ENCODE measurements around the gene ZNF33B. TPM values are rescaled to one million over a fixed set of nuclear protein-coding genes. Genes with fewer than 3 reads are reported as not detected.

Gene ZNF33B
- total RNA-seq, 4 donors from 2014 or later = 14.7 to 35.9 (median 17.8) TPM

DNA sequence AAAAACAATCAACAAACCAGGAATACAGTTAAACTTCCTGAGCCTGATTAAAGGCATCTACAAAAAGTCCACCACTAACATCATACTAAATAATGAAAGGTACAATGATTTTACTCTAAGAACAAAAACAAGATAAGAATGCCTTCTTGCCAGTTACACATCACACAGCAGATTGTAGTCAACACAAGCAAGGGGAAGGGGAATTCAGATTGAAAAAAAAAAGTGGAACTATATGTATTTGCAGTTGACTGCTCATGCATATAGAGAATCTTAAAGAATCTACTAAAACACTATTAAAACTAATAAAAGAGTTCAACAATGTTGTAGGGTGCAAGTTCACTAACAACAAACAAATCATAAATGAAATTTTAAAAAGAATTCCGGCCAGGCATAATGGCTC, 28.5 kb downstream of the ZNF33B start:
- H3K4me3 ChIP-seq (ENCODE audit: low read depth, poor library complexity, severe bottlenecking) = no peak overlapping the region
- intact Hi-C loops (cut with DNase I; ENCODE audit: low total_unique reads) = no loop called here
- DNase-seq (ENCODE audit: low spot score in 2 of 2) = no peak
- TF ChIP-seq CTCF (IDR thresholded peaks at IDR 0.05) = no peak
- no peak for TF ChIP-seq POLR2A (IDR thresholded peaks at IDR 0.05)
- WGBS, 2 donors = 88 to 95% methylated on average over 1 of the region's 1 CpG

DNA sequence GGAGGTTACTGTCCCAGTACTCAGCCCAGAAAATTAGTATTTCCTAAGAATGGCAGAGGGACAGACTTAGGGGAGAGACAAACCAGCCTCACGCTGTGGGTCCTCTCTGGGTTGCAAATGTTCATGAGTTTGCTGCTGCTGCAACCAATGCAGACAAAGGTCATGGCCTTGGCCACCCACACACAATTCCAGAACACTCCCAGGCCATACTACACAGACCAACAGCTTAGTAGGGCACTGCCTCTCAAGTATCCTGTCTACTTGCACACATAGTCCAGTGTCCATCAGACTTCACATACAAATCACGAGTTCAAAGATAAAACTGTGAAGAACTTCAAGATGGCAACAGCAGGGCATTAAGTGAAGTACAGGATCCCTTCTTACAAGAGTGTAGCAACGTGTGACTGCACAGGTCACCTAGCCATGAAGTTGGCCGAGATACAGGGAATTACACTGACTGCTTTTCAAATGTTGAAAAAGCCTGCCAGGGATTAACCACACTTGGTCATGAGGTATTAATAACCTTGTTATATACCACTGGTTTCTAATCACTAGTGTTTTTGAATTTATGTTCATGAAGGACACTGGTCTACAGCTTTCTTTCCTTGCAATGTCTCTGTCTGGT, 40.0 kb downstream of the ZNF33B start:
- no peak for DNase-seq (ENCODE audit: low spot score in 2 of 2)
- no peak overlapping the region for H3K4me3 ChIP-seq (ENCODE audit: low read depth, poor library complexity, severe bottlenecking)
- TF ChIP-seq POLR2A (IDR thresholded peaks at IDR 0.05) (no peak), CTCF (IDR thresholded peaks at IDR 0.05) (no peak)
- WGBS, 2 donors = 85 to 91% methylated on average over 4 of the region's 4 CpGs
- intact Hi-C loops (cut with DNase I; ENCODE audit: low total_unique reads) = no loop called here

- no peak for DNase-seq (ENCODE audit: low spot score in 2 of 2)
- TF ChIP-seq POLR2A (IDR thresholded peaks at IDR 0.05) (no peak), CTCF (IDR thresholded peaks at IDR 0.05) (no peak)
- H3K4me3 ChIP-seq (ENCODE audit: low read depth, poor library complexity, severe bottlenecking) = no peak overlapping the region
- intact Hi-C loops (cut with DNase I; ENCODE audit: low total_unique reads) = no loop called here
Measured at GRCh38 chr10:42596196-42596595, 42.2 kb downstream of the ZNF33B start.

DNA sequence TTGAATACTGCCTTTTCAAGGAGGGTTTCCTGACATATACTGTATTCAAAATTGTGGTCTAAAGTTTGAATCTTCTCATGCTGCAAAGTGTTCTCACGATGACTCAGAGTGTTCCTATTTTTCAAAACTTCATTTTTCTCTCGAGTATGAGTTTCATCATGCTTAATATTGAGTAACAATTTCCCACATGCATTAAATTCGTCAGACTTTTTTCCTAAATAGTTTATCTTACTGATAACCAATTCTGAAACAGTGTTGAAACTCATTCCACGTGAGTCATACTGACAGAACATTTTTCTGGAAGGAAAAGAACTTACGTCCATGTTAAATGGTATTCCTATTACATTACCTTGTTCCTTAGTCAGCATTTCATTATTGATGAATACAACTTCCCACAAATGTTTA, 44.1 kb downstream of the ZNF33B start:
- no peak for DNase-seq (ENCODE audit: low spot score in 2 of 2)
- H3K4me3 ChIP-seq (ENCODE audit: low read depth, poor library complexity, severe bottlenecking) = no peak overlapping the region
- intact Hi-C loops (cut with DNase I; ENCODE audit: low total_unique reads) = no loop called here
- 75 to 80% methylated on average over 5 of the region's 5 CpGs for WGBS, 2 donors
- TF ChIP-seq CTCF (IDR thresholded peaks at IDR 0.05) = no peak
- no peak for TF ChIP-seq POLR2A (IDR thresholded peaks at IDR 0.05)

- TF ChIP-seq POLR2A (IDR thresholded peaks at IDR 0.05) (no peak), CTCF (IDR thresholded peaks at IDR 0.05) (no peak)
- H3K4me3 ChIP-seq (ENCODE audit: low read depth, poor library complexity, severe bottlenecking) = no peak overlapping the region
- 95 to 98% methylated on average over 1 of the region's 1 CpG for WGBS, 2 donors
- intact Hi-C loops (cut with DNase I; ENCODE audit: low total_unique reads) = no loop called here
- no peak for DNase-seq (ENCODE audit: low spot score in 2 of 2)
Measured at GRCh38 chr10:42593284-42593683, 45.1 kb downstream of the ZNF33B start.

DNA sequence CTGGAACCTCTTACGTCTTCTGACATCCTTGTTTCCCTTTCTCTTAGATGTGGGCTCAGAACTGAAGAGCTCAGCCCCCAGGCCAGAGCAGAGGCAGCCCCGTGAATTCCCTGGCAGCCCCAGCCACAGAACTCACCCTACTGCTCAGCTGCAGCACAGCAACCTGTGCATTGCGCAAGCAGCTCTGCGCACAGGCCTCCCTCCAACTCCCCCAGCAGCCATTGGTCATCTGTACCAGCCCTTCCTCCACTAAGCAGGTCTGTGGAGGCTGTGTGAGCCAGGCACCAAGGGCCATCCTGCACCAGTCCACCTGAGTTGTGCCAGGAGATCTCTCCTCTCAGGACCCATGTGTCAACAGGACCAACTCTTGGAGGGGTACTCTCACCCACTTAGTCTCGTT, 54.5 kb downstream of the ZNF33B start:
- DNase-seq (ENCODE audit: low spot score in 2 of 2) = no peak
- intact Hi-C loops (cut with DNase I; ENCODE audit: low total_unique reads) = no loop called here
- H3K4me3 ChIP-seq (ENCODE audit: low read depth, poor library complexity, severe bottlenecking) = no peak overlapping the region
- no peak for TF ChIP-seq CTCF (IDR thresholded peaks at IDR 0.05)
- no peak for TF ChIP-seq POLR2A (IDR thresholded peaks at IDR 0.05)
- WGBS, 2 donors = 56 to 88% methylated on average over 5 of the region's 5 CpGs

Measured in lower leg skin (tissue), 4 donors.